GM12878 (cell line): ENCODE results near the gene ANXA4. TPM values are rescaled to one million over a fixed set of nuclear protein-coding genes. Genes with fewer than 3 reads are reported as not detected.

Experiments used
- ATAC-seq: fragments of 200-7000 bp; cut with Tn5 transposase; 3 replicates; pipeline ENCODE4 v1.9.1; 2020; ENCODE audit warnings: mild to moderate bottlenecking, moderate library complexity
- BruUV-seq: library from RNA; stranded (reverse); fragments of 400-500 nt; replicated peaks from 2 replicates; lab custom pipeline; 2021; lab: Mats Ljungman, UMichigan
- CTCF ChIA-PET: fragments of 300-600 bp; sonication (Branson Sonifier 250); formaldehyde crosslinking; extraction: SDS; loops from one replicate; lab custom pipeline; 2021; ENCODE audit warnings: inconsistent platforms; lab: Yijun Ruan, JAX
- POLR2A ChIA-PET: fragments of 350-600 bp; formaldehyde crosslinking; extraction: SDS; loops from one replicate; lab custom pipeline; 2021; ENCODE audit warnings: inconsistent platforms; lab: Charles Lee
- RAD21 ChIA-PET: fragments of 300-600 bp; sonication (Branson Sonifier 250); formaldehyde crosslinking; loops from one replicate; lab custom pipeline; 2023; ENCODE audit warnings: antibody characterized with exemption; ENCODE audit not compliant: unreplicated experiment; lab: Charles Lee
- SMC1A ChIA-PET: fragments of 300-600 bp; sonication (Branson Sonifier 250); formaldehyde crosslinking; loops from one replicate; lab custom pipeline; 2023; ENCODE audit not compliant: unreplicated experiment, uncharacterized antibody; lab: Charles Lee
- DNase-seq: peaks from one replicate; pipeline ENCODE4 v3.0.0-alpha.2; 2011; ENCODE audit warnings: low read depth, low spot score
- FAIRE-seq: peaks from 3 replicates; lab custom pipeline; 2011; peaks lifted over from hg19 to GRCh38; lab: Jason Lieb, UNC
- H2AFZ ChIP-seq: 2 replicates; pipeline ENCODE4 v1.6.0; 2011; ENCODE audit warnings: low read depth, low read length, control low read depth; ENCODE audit not compliant: control insufficient read depth
- H3K27ac ChIP-seq: 2 replicates; pipeline ENCODE4 v1.5.1; 2011; ENCODE audit warnings: control low read depth; ENCODE audit not compliant: control insufficient read depth, insufficient read depth
- H3K27me3 ChIP-seq, 2 experiments: replicated peaks in 1 of 2; 2 replicates each; pipeline versions ENCODE4 v1.6.0 to v1.6.1; 2011; ENCODE audit warnings: low read length in 1 of 2; ENCODE audit not compliant: control insufficient read depth in 2 of 2, insufficient read depth in 2 of 2
- H3K36me3 ChIP-seq, 2 experiments: 2 replicates each; pipeline ENCODE4 v1.5.1; 2011; ENCODE audit warnings: low read length in 1 of 2; ENCODE audit not compliant: control insufficient read depth in 2 of 2, insufficient read depth in 2 of 2
- H3K4me1 ChIP-seq: 2 replicates; pipeline ENCODE4 v1.6.1; 2011; ENCODE audit warnings: mild to moderate bottlenecking, low read length, moderate library complexity, mixed read lengths; ENCODE audit not compliant: control insufficient read depth, insufficient read depth
- H3K4me2 ChIP-seq: 2 replicates; pipeline ENCODE4 v1.6.0; 2011; ENCODE audit warnings: control low read depth; ENCODE audit not compliant: control insufficient read depth, insufficient read depth
- H3K4me3 ChIP-seq: fragments of 200-600 bp; sonication (generic); 2 replicates; pipeline ENCODE4 v1.5.1; 2016
- H3K79me2 ChIP-seq: 2 replicates; pipeline ENCODE4 v1.6.0; 2011; ENCODE audit warnings: low read length; ENCODE audit not compliant: control insufficient read depth, insufficient read depth
- H3K9ac ChIP-seq: 2 replicates; pipeline ENCODE4 v1.8.0; 2011; ENCODE audit warnings: low read length, control low read depth, mixed read lengths; ENCODE audit not compliant: control insufficient read depth, insufficient read depth
- H3K9me3 ChIP-seq: replicated peaks from 3 replicates; pipeline ENCODE4 v1.5.1; 2011; ENCODE audit warnings: mild to moderate bottlenecking, low read length; ENCODE audit not compliant: control insufficient read depth, insufficient read depth
- H4K20me1 ChIP-seq: 2 replicates; pipeline ENCODE4 v1.6.0; 2011; ENCODE audit not compliant: control insufficient read depth, insufficient read depth
- ATF2 ChIP-seq: IDR thresholded peaks from 2 replicates; pipeline ENCODE4 v1.6.1; 2012; ENCODE audit warnings: low read length, inconsistent platforms
- CBX3 ChIP-seq: fragments of 200-600 bp; sonication (generic); IDR thresholded peaks from 2 replicates; pipeline ENCODE4 v1.6.1; 2016; ENCODE audit warnings: low read depth, borderline replicate concordance
- CHD2 ChIP-seq: IDR thresholded peaks from 2 replicates; pipeline ENCODE4 v1.6.1; 2011; ENCODE audit warnings: low read depth, low read length, improper control_type of control experiment, borderline replicate concordance
- EGR1 ChIP-seq, 2 experiments: IDR thresholded peaks; 1 replicate in 1 of 2; 2 replicates in 1 of 2; pipeline ENCODE4 v1.6.1; 2011 to 2012; ENCODE audit warnings: low read depth in 2 of 2, low read length in 2 of 2, borderline replicate concordance in 1 of 2, mild to moderate bottlenecking in 1 of 2, moderate library complexity in 1 of 2
- FOXM1 ChIP-seq: IDR thresholded peaks from 2 replicates; pipeline ENCODE4 v1.6.1; 2012; ENCODE audit warnings: low read depth, mild to moderate bottlenecking, inconsistent platforms, low read length, moderate library complexity
- RCOR1 ChIP-seq: conservative IDR thresholded peaks from 2 replicates; pipeline ENCODE4 v1.6.1; 2012; ENCODE audit warnings: low read depth, low read length, improper control_type of control experiment
- RELA ChIP-seq: fragments of 450-650 bp; IDR thresholded peaks from 2 replicates; pipeline ENCODE4 v1.8.0; 2014; ENCODE audit warnings: borderline replicate concordance; ENCODE audit not compliant: partially characterized antibody
- STAT3 ChIP-seq: IDR thresholded peaks from 2 replicates; pipeline ENCODE4 v1.6.1; 2011; ENCODE audit warnings: low read depth, low read length, improper control_type of control experiment
- ZBED1 ChIP-seq: IDR thresholded peaks from 2 replicates; pipeline ENCODE4 v1.6.1; 2016; ENCODE audit warnings: borderline replicate concordance
- WGBS: methylation state at CpG from one replicate; pipeline ENCODE4 v1.1.6; 2016; ENCODE audit warnings: low lambda C conversion rate; ENCODE audit not compliant: insufficient replicate concordance, insufficient coverage; ENCODE audit errors: missing lambda C conversion rate; 5-methylcytosine and 5-hydroxymethylcytosine counted together
- in situ Hi-C: fragments of 300-500 bp; cut with MboI; formaldehyde crosslinking; loops from 9 replicates; pipeline ENCODE4 v1.14.3; 2018; ENCODE audit warnings: mixed read lengths
- intact Hi-C: fragments of 100-400 bp; cut with micrococcal nuclease; formaldehyde crosslinking; loops from one replicate; pipeline ENCODE4 v1.14.2; 2022; ENCODE audit not compliant: unreplicated experiment
- polyA plus RNA-seq, 11 experiments: library from polyadenylated mRNA; depleted of rRNA in 4 of 11; unstranded in 6 of 11; stranded (reverse) in 5 of 11; fragments of >200 nt; fragmentation: Nextera tagmentation in 4 of 11; fragmentation: Illumina TruSeq in 1 of 11; extraction: Ambion mirVana in 4 of 11; extraction: Trizol in 1 of 11; gene quantifications; 1 replicate in 1 of 11; 2 replicates in 10 of 11; pipeline versions ENCODE4 v1.2.1 to v1.2.3, GENCODE V29; 2011 to 2016; ENCODE audit warnings: inconsistent platforms in 2 of 11, missing spikeins in 2 of 11, low read depth in 1 of 11
- total RNA-seq, 4 experiments: library from RNA; depleted of rRNA in 3 of 4; stranded (reverse); fragments of >200 nt in 3 of 4; fragmentation: Illumina TruSeq in 1 of 4; extraction: Trizol in 1 of 4; gene quantifications; 2 replicates each; pipeline versions ENCODE4 v1.2.1 to v1.2.3, GENCODE V29; 2013 to 2021

Gene ANXA4
- total and polyA plus RNA-seq, 10 of the 15 experiments (the other 5 are each of a cell fraction or from before 2014, with no cell fraction given), result 16.3 to 97.2 (median 71.0) TPM

- 82% methylated on average over 3 of the region's 3 CpGs for WGBS
- TF ChIP-seq RELA (no peak), STAT3 (no peak), RCOR1 (no peak), EGR1 (IDR thresholded peaks at IDR 0.05; ENCODE audit: borderline replicate concordance in 1 of 2, low read depth in 2 of 2, low read length in 2 of 2) (no peak), ATF2 (no peak), ZBED1 (no peak), CBX3 (no peak), CHD2 (no peak), FOXM1 (no peak)
- no peak for FAIRE-seq
- Histone ChIP-seq H3K79me2 (no peaks in the 10 kb centered on the region), H3K9me3 (no peaks in the 10 kb centered on the region), H4K20me1 (no peaks in the 10 kb centered on the region), H3K27me3 (no peaks in the 10 kb centered on the region), H3K4me1 (no peaks in the 10 kb centered on the region), H3K4me3 (no peak overlapping the region), H3K27ac (no peak overlapping the region), H3K9ac (no peak overlapping the region), H3K4me2 (no peak overlapping the region), H3K36me3 (peaks cover 2 to 28% of the 10 kb centered on the region in 2 experiments), H2AFZ (no peak overlapping the region)
- no TSS peak for BruUV-seq
- in situ Hi-C loops, result no loop called here
- POLR2A ChIA-PET, result no interaction called here
- intact Hi-C loops, result no loop called here
- RAD21 ChIA-PET, result no interaction called here
- ATAC-seq, result no peak
- SMC1A ChIA-PET, result interaction anchor here (1.4 kb wide), 1 partner anchor 8 kb away, joined by 3 read pairs; no protein-coding TSS in a partner anchor
- CTCF ChIA-PET, result no interaction called here
- DNase-seq, result no peak
These were observed 102.6 kb downstream of the ANXA4 start for GRCh38 chr2:69844560-69844959.
